ENCODE results near the gene ARHGAP20. TPM values are rescaled to one million over a fixed set of nuclear protein-coding genes. Genes with fewer than 3 reads are reported as not detected.

The ARHGAP20 gene
- total RNA-seq, 2 experiments from 2014 or later = 0.11 to 0.14 TPM

DNA sequence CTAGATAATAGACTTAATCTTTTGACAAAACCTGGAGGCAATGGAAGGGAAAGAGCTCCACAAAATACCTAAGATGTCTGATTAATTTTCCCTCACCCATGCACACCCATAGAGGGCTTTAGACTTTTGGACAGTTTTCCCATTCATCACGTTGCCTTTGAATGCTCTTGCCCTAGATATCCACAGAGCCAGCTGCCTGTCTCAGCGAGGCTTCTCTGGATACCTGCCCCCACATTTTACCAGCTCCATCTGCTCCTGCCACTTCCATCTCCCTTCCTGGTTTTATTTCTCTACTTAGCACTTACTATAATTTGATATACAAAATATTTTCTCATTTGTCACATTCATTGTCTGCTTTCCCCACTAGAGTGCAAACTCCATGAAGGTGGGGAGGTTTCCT is 145.7 kb downstream of the ARHGAP20 start:
- H3K9me3 Mint-ChIP-seq = no peaks in the 10 kb centered on the region
- no peak overlapping the region for H3K27ac Mint-ChIP-seq
- DNase-seq = no peak
- no peak overlapping the region for H3K4me3 Mint-ChIP-seq
- H3K36me3 Mint-ChIP-seq = no peaks in the 10 kb centered on the region
- no peaks in the 10 kb centered on the region for H3K4me1 Mint-ChIP-seq
- no peak for ATAC-seq (ENCODE audit: low read depth)
- POLR2A ChIA-PET = no interaction called here
- peaks cover 9% of the 10 kb centered on the region for H3K27me3 Mint-ChIP-seq

DNA sequence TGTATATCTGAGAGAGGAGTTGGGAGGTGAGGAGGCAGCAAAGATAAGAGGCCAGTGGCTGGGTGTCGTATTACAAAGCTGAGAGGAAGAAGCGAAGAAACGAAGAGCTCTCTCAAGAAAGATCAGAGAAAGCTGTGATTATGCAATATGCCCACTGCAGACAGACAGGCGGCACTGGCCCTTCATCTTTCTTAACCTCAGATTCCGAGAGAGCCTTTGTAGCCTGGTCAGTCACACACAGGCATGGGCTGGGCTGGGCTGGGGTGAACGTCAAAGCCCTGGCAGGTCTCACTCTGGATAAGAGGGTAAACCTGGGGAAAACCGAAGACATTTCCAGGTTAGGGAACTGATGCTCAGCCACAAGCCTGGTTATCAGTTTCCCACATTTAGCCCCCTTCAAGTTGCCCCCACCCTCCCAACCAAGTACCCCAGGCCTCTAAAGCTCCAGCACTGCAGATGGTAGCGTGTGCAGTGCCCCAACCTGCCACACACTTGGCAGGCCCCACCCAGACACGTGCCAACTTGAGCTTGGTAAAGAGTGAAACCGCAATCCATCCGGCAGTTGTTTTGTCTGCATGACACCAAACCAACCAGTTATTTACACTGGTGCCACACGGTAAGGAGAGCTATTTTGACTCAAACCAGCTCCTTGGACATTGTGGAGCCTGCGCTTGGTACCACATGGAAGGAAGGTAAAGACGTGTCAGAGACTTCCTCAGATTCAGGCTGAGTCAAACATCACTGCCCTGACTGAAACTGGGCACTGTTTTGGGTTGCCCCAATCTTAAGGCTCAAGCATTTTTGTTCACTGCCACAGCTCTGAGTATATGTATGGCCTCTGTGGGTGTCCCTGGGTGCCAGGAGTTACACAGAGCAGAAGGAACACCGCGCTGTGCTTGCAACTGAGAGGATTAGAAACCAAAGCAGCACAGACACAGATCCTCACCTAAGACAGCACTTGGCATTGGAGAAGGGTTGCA is 146.6 kb downstream of the ARHGAP20 start:
- no peaks in the 10 kb centered on the region for H3K4me1 Mint-ChIP-seq
- H3K9me3 Mint-ChIP-seq = no peaks in the 10 kb centered on the region
- POLR2A ChIA-PET = no interaction called here
- H3K36me3 Mint-ChIP-seq = no peaks in the 10 kb centered on the region
- no peak overlapping the region for H3K4me3 Mint-ChIP-seq
- no peak for ATAC-seq (ENCODE audit: low read depth)
- H3K27me3 Mint-ChIP-seq = peaks cover 5% of the 10 kb centered on the region
- DNase-seq = no peak
- H3K27ac Mint-ChIP-seq = no peak overlapping the region

DNA sequence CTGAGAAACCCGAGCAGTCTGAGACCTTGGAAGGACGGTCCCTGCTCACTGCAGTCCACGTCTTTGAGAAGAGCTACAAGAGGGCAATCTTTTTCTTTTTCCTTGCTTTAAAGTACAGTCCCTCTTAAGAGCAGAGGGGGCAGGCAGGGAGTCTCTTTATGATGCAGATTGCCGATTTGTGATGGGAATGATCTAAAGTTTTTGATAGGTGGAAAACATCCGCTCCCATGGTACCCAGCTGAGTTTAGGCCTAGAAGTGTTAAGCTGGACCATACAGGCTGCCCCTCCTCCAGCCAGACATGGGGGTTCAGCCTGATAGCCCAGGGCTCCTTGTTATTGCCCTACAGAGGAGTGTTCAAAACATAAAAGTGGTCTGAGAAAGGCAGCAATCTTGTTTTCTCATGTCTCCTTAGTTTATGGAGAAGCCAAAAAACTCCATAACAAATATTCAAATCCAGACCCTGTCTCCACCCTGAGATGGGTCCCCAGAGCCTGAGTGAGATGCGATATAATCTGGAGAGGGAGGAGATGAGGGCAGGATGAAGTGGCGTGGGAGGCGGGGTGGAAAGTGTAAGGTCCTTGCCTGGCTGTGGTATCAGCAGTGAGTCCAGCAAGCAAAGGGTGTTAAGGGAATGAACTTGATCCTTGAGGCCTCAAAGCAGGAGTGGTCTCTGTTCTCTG is 147.4 kb downstream of the ARHGAP20 start:
- DNase-seq (no peak), ATAC-seq (ENCODE audit: low read depth) (no peak)
- Mint-ChIP-seq H3K9me3 (no peaks in the 10 kb centered on the region), H3K27me3 (peaks cover 2% of the 10 kb centered on the region), H3K4me3 (no peak overlapping the region), H3K36me3 (no peaks in the 10 kb centered on the region), H3K27ac (no peak overlapping the region), H3K4me1 (no peaks in the 10 kb centered on the region)
- POLR2A ChIA-PET = no interaction called here

DNA sequence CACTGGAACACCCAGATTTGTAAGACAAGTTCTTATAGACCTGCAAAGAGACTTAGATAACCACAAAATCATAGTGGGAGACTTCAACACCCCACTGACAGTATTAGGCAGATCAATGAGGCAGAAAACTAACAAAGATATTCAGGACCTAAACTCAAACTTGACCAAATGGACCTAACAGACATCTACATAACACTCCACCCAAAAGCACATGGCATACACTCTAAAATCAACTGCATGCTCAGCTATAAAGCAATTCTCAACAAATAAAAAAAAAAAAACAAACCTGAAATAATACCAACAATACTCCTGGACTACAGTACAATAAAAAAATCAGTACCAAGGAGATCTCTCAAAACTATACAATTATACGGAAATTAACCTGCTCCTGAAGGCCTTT is 167.5 kb downstream of the ARHGAP20 start:
- no peak for ATAC-seq (ENCODE audit: low read depth)
- Mint-ChIP-seq H3K27me3 (peaks cover 12% of the 10 kb centered on the region), H3K27ac (no peak overlapping the region), H3K4me1 (no peaks in the 10 kb centered on the region), H3K4me3 (no peak overlapping the region), H3K9me3 (peaks cover 7% of the 10 kb centered on the region), H3K36me3 (no peaks in the 10 kb centered on the region)
- DNase-seq = no peak
- POLR2A ChIA-PET = no interaction called here

DNA sequence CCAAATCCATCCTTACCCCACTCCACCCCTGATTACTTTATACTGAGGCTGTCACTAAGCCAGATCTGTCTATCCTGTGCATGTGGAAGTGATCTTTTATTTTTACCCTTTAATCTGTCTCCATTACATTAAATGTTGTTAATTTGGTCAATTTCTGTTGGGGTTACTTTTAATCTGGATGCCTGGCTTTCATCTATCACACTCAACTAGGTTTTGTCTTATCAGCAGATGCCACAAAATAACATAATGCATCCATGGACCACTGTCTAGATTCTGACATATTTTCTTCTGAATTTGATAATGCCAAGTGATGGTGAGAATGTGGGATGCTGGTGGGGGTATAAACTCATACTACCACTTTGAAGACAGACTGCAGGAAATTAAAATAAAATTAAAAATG is 174.1 kb downstream of the ARHGAP20 start:
- no peak for ATAC-seq (ENCODE audit: low read depth)
- no peaks in the 10 kb centered on the region for H3K36me3 Mint-ChIP-seq
- POLR2A ChIA-PET = no interaction called here

DNA sequence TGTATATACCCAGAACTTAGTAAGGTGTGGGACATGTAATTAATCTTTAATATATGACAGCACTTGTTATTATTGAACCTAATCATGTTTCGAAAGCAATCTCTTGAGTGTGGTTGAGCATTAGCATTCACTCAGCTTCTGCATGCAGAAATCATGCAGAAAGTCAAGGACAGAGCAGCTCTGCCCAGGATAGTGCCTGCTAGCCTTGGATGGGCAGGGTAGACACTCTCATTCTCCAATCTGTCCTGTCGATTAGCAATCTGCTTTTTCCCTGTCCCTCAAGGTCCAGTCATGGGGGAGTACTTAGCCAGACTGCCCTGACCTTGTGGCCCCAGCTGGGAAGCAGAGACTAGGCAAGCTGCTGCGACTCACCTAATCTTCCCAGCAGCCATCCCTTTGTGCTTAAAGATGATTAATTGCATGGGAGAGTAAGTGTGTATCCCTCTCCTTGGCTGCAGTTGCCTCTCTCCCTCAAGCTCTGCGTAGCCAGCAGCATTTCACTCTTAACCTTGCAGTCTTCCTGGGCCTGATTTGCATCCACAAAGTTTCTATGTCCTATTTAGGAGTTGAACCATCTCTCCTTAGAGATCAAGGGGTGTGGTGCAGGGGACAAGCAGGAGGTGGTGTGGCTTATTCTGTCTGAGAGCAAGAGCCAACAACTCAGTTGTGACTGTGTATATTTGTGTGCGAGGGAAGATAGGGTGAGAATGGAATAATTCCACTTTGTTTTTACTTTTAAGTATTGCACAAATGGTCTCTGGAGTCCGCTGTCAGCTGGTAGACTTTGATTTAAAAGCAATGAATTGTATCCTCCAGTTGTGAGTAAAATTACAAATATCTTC is 181.1 kb downstream of the ARHGAP20 start:
- peaks cover 10% of the 10 kb centered on the region for H3K4me1 Mint-ChIP-seq
- H3K27me3 Mint-ChIP-seq = no peaks in the 10 kb centered on the region
- H3K9me3 Mint-ChIP-seq = peaks cover 7% of the 10 kb centered on the region
- POLR2A ChIA-PET = no interaction called here
- no peak overlapping the region for H3K4me3 Mint-ChIP-seq
- no peak overlapping the region for H3K27ac Mint-ChIP-seq
- DNase-seq (no peak), ATAC-seq (ENCODE audit: low read depth) (no peak)
- peaks cover 6% of the 10 kb centered on the region for H3K36me3 Mint-ChIP-seq

More for the DNA sequence above, 174.1 kb downstream of the ARHGAP20 start:
- H3K4me3 Mint-ChIP-seq = no peak overlapping the region
- H3K9me3 Mint-ChIP-seq = peaks cover 2% of the 10 kb centered on the region
- H3K27me3 Mint-ChIP-seq = no peaks in the 10 kb centered on the region
- no peak for DNase-seq
- no peak overlapping the region for H3K27ac Mint-ChIP-seq
- no peaks in the 10 kb centered on the region for H3K4me1 Mint-ChIP-seq

DNA sequence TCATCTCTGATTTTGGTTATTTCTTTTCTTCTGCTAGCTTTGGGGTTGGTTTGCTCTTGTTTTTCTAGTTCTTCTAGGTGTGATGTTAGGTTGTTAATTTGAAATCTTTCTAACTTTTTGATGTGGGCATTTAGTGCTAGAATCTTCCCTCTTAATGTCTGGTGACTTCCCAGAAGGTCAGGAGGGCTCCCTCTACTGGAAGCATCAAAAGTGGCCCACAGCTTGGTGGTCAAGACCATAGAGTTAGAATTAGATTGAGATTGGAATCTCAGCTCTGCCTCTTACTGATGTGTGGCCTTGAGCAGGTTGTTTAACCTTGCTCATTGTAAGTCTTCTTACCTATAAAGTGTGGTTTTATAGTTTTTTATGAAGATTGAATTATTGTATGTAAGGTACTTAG is 183.2 kb downstream of the ARHGAP20 start:
- H3K4me1 Mint-ChIP-seq = peaks cover 14% of the 10 kb centered on the region
- H3K27me3 Mint-ChIP-seq = no peaks in the 10 kb centered on the region
- H3K36me3 Mint-ChIP-seq = peaks cover 6% of the 10 kb centered on the region
- no peak for ATAC-seq (ENCODE audit: low read depth)
- H3K4me3 Mint-ChIP-seq = no peak overlapping the region
- H3K9me3 Mint-ChIP-seq = peaks cover 9% of the 10 kb centered on the region
- POLR2A ChIA-PET = no interaction called here
- no peak overlapping the region for H3K27ac Mint-ChIP-seq
- no peak for DNase-seq

DNA sequence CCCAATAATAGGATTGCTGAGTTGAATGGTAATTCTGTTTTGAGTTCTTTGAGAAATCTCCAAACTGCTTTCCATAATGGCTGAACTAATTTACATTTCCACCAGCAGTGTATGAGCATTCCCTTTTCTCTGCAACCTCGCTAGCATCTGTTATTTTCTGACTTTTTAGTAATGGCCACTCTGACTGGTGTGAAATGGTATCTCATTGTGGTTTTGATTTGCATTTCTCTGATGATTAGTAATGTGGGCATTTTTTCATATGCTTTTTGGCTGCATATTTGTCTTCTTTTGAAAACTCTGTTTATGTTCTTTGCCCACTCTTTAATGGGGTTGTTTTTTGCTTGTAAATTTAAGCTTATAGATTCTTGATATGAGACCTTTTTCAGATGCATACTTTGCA is 185.1 kb downstream of the ARHGAP20 start:
- Mint-ChIP-seq H3K4me3 (no peak overlapping the region), H3K9me3 (peaks cover 9% of the 10 kb centered on the region), H3K27me3 (no peaks in the 10 kb centered on the region), H3K4me1 (peaks cover 21% of the 10 kb centered on the region), H3K36me3 (peaks cover 11% of the 10 kb centered on the region), H3K27ac (no peak overlapping the region)
- ATAC-seq (ENCODE audit: low read depth) (no peak), DNase-seq (no peak)
- POLR2A ChIA-PET = no interaction called here
